Measurements from ENCODE around the gene XAB2.

Gene XAB2

DNA sequence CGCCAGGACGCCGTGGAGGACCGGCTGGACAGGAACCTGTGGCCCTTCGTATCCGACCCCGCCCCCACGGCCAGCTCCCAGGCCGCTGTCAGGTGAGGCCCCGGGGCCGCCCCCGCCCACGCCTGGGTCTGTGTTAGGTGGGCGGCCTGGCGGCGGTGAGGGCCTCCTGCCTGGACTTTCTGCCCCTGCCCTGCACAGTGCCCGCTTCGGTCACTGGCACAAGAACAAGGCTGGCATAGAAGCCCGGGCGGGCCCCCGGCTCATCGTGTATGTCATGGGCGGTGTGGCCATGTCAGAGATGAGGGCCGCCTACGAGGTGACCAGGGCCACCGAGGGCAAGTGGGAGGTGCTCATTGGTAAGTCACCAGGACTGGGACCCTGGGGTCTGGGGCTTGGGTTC lies 17.8 kb upstream of the XAB2 start:
- no peak overlapping the region for H3K9ac ChIP-seq (ENCODE audit: low read length)
- H3K27me3 ChIP-seq (ENCODE audit: low read length) = no peaks in the 10 kb centered on the region
- no peaks in the 10 kb centered on the region for H3F3A ChIP-seq (ENCODE audit: insufficient read depth)
- H3K79me2 ChIP-seq (ENCODE audit: insufficient read depth, low read length) = no peaks in the 10 kb centered on the region
- no peaks in the 10 kb centered on the region for H3K9me3 ChIP-seq (ENCODE audit: insufficient read depth, low read length)
- H4K20me1 ChIP-seq (ENCODE audit: low read depth, low read length) = no peaks in the 10 kb centered on the region
- no peak overlapping the region for H2AFZ ChIP-seq (ENCODE audit: low read depth, low read length, severe bottlenecking)
- H3K4me3 ChIP-seq (ENCODE audit: insufficient read depth, low read length, poor library complexity, severe bottlenecking) = no peak overlapping the region
- no peaks in the 10 kb centered on the region for H3K9me2 ChIP-seq (replicated peaks; ENCODE audit: insufficient read depth, low read length)
- H3K27ac ChIP-seq (ENCODE audit: low read depth, low read length) = no peak overlapping the region
- TF ChIP-seq EZH2phosphoT487 (conservative IDR thresholded peaks at IDR 0.05; ENCODE audit: low read length) = no peak
- TF ChIP-seq, protein P1, sequence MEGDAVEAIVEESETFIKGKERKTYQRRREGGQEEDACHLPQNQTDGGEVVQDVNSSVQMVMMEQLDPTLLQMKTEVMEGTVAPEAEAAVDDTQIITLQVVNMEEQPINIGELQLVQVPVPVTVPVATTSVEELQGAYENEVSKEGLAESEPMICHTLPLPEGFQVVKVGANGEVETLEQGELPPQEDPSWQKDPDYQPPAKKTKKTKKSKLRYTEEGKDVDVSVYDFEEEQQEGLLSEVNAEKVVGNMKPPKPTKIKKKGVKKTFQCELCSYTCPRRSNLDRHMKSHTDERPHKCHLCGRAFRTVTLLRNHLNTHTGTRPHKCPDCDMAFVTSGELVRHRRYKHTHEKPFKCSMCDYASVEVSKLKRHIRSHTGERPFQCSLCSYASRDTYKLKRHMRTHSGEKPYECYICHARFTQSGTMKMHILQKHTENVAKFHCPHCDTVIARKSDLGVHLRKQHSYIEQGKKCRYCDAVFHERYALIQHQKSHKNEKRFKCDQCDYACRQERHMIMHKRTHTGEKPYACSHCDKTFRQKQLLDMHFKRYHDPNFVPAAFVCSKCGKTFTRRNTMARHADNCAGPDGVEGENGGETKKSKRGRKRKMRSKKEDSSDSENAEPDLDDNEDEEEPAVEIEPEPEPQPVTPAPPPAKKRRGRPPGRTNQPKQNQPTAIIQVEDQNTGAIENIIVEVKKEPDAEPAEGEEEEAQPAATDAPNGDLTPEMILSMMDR (IDR thresholded peaks at IDR 0.05; ENCODE audit: insufficient read depth, low read length, poor library complexity, severe bottlenecking) = no peak
- H3K36me3 ChIP-seq (ENCODE audit: low read length) = no peaks in the 10 kb centered on the region
- no peak overlapping the region for H3K4me2 ChIP-seq (ENCODE audit: low read depth, low read length, poor library complexity, severe bottlenecking)

DNA sequence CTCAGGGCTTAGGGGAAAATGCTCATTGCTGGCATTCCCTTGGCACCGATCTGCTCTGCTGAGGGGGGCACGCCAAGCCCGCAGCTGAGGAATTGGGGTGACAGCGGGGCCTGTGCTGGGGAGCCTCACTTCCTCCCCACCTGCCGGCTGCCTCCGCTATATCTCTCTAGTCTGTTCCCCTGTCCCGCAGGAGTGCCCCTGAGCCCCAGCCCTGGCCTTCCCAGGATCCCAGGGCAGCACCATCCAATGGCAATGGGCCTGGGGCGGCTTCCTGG lies 17.0 kb upstream of the XAB2 start:
- Histone ChIP-seq H3K36me3 (ENCODE audit: low read length) (no peaks in the 10 kb centered on the region), H3K9ac (ENCODE audit: low read length) (no peak overlapping the region), H3K27ac (ENCODE audit: low read depth, low read length) (no peak overlapping the region), H3K4me3 (ENCODE audit: insufficient read depth, low read length, poor library complexity, severe bottlenecking) (no peak overlapping the region), H3K9me3 (ENCODE audit: insufficient read depth, low read length) (no peaks in the 10 kb centered on the region), H2AFZ (ENCODE audit: low read depth, low read length, severe bottlenecking) (no peak overlapping the region), H3K9me2 (replicated peaks; ENCODE audit: insufficient read depth, low read length) (no peaks in the 10 kb centered on the region), H3K79me2 (ENCODE audit: insufficient read depth, low read length) (no peaks in the 10 kb centered on the region), H4K20me1 (ENCODE audit: low read depth, low read length) (no peaks in the 10 kb centered on the region), H3K4me2 (ENCODE audit: low read depth, low read length, poor library complexity, severe bottlenecking) (no peak overlapping the region), H3K27me3 (ENCODE audit: low read length) (no peaks in the 10 kb centered on the region), H3F3A (ENCODE audit: insufficient read depth) (no peaks in the 10 kb centered on the region)
- TF ChIP-seq, protein P1 (IDR thresholded peaks at IDR 0.05; ENCODE audit: insufficient read depth, low read length, poor library complexity, severe bottlenecking) = no peak
- TF ChIP-seq EZH2phosphoT487 (conservative IDR thresholded peaks at IDR 0.05; ENCODE audit: low read length) = no peak

DNA sequence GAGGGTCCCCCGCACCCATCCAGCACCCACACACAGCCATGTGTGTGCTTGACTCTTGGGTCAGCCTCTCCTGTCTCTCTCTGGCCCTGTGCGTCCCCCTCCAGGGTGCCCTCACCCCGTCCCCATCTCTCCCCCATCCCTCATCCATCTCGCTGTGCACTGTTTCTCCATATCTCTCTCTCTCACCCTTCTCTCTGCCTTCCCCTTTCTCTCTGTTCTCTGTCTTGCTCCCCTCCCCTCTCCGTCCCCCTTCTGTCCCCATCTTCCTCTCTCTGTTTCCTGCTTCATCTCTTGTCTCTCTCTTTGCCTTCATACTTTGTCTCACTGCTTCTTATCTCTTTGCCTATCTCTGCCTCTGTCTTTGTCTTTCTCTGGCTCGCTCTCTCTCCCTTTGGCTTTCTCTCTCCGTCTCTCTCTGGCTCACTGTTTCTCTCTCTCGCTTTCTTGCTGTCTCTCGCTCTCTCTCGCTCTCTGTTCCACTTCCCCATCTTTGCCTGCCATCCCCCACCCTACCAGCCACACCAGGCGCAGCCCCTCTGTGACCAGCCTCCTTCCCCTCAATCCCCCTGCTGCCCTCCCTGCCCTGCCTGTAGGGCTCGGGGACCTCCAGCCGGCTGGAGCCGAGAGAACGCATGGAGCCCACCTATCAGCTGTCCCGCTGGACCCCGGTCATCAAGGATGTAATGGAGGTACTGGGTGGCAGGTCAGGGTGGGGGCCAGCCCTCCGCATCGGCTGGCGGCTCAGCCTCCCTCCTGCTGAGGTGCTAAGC lies 16.5 kb upstream of the XAB2 start:
- Histone ChIP-seq H3K9me3 (ENCODE audit: insufficient read depth, low read length) (no peaks in the 10 kb centered on the region), H3K9ac (ENCODE audit: low read length) (no peak overlapping the region), H3K36me3 (ENCODE audit: low read length) (no peaks in the 10 kb centered on the region), H3K4me3 (ENCODE audit: insufficient read depth, low read length, poor library complexity, severe bottlenecking) (no peak overlapping the region), H4K20me1 (ENCODE audit: low read depth, low read length) (no peaks in the 10 kb centered on the region), H3K27me3 (ENCODE audit: low read length) (no peaks in the 10 kb centered on the region), H3K79me2 (ENCODE audit: insufficient read depth, low read length) (no peaks in the 10 kb centered on the region), H3K4me2 (ENCODE audit: low read depth, low read length, poor library complexity, severe bottlenecking) (no peak overlapping the region), H3F3A (ENCODE audit: insufficient read depth) (no peaks in the 10 kb centered on the region), H3K9me2 (replicated peaks; ENCODE audit: insufficient read depth, low read length) (no peaks in the 10 kb centered on the region), H2AFZ (ENCODE audit: low read depth, low read length, severe bottlenecking) (no peak overlapping the region), H3K27ac (ENCODE audit: low read depth, low read length) (no peak overlapping the region)
- TF ChIP-seq EZH2phosphoT487 (conservative IDR thresholded peaks at IDR 0.05; ENCODE audit: low read length) = no peak
- TF ChIP-seq, protein P1 (IDR thresholded peaks at IDR 0.05; ENCODE audit: insufficient read depth, low read length, poor library complexity, severe bottlenecking) = no peak
